GM10266 (cell line): ENCODE data around the gene FOXK1.

Experiments
- DNase-seq: peaks from one replicate; pipeline ENCODE4 v3.0.0; 2012; ENCODE audit errors: extremely low spot score
- TF ChIP-seq, protein P1 (sequence below): IDR thresholded peaks from 2 replicates; pipeline ENCODE4 v1.5.1; 2012; ENCODE audit warnings: mild to moderate bottlenecking, low read depth; ENCODE audit not compliant: control insufficient read depth, insufficient read depth; ENCODE audit errors: missing control alignments

The FOXK1 gene

GRCh38 chr7:4730276-4730675 lies 48.2 kb downstream of the FOXK1 start:
- DNase-seq, result no peak
- TF ChIP-seq, protein P1, sequence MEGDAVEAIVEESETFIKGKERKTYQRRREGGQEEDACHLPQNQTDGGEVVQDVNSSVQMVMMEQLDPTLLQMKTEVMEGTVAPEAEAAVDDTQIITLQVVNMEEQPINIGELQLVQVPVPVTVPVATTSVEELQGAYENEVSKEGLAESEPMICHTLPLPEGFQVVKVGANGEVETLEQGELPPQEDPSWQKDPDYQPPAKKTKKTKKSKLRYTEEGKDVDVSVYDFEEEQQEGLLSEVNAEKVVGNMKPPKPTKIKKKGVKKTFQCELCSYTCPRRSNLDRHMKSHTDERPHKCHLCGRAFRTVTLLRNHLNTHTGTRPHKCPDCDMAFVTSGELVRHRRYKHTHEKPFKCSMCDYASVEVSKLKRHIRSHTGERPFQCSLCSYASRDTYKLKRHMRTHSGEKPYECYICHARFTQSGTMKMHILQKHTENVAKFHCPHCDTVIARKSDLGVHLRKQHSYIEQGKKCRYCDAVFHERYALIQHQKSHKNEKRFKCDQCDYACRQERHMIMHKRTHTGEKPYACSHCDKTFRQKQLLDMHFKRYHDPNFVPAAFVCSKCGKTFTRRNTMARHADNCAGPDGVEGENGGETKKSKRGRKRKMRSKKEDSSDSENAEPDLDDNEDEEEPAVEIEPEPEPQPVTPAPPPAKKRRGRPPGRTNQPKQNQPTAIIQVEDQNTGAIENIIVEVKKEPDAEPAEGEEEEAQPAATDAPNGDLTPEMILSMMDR, result no peak

DNA sequence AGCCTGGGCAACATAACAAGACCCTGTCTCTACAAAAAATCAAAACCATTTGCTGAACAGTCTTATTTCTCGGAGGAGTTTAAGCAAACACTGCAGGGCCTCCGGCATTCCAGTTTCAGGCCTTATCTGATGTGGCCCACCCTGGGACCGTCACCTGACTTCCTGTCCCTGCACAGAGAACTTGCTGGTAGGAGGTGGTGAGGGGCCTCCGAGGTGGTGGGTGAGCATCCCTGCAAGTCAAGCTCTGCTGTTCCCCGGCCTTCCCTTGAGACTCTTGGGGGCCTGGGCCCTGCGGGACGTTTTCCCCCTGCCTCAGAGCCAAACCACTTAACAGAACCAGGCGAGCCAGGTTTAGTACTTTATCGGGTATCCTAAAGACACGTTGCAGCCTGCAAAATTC lies 48.9 kb downstream of the FOXK1 start:
- DNase-seq, result no peak
- TF ChIP-seq, protein P1, result no peak

GRCh38 chr7:4731803-4732202 lies 49.7 kb downstream of the FOXK1 start:
- DNase-seq, result no peak
- TF ChIP-seq, protein P1, result no peak

DNA sequence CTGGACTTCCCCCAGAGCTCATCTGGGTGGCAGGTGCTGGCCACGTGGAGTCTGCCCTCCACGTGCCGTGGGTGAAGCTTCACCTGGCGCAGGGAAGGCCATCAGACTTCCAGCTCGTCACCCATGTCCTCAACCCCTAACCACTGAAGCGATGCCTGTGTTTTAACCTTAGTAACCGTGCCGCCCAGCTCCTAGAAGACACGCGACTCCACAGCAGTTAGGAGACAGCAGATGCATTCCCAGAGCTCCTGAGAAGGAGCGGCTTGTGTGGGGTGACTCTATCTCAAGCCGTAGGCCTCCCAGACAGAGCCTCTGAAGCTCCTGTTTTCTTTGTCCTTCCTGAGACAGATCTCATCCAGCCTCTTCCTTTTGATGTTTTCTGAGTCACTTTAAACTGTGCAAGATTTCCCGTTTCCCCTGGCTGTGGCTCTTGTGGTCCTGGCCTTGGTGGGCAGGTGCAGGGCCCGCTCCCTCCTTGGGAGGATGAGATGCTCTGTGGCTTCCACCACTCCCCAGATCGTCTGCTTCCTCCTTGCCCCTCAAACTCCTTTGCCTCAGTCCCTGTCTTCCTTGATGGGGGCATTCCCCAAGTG lies 51.9 kb downstream of the FOXK1 start:
- DNase-seq, result no peak
- TF ChIP-seq, protein P1, result no peak

DNA sequence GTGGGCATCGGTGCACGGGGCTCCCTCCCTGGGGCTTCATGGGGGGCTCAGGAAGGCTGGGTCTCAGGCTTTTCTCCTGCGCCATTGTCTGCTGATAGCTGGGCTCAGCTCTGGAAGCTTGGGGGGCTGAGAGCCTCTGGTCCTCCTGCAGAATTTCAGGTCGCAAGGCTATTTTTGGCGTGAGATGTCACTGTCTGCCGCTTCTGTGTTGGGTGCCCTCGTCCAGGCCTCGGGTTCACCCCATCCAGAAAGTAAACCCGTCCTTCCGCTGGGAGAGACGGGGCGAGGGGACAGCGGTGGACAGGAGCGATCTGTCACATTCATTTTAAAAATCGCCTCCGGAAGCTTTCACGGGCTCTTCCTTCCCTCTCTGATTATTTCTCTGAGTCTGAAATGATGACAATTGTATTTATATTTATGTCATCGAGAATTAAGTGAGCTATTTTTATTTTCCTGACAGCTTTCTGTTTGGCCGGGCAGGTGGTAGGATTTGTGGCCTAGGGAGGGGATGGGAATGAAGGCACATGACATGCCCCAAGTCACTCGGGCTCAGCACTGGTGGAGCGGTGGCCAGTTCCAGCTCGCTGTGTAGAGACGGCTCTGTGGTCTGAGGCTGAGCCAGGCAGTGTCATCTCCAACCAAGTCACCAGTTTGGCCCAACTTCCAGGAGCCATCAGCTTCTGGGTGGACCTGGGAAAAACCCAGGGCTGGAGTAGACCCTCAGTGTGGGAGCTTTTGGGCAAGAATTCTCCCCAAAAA lies 52.7 kb downstream of the FOXK1 start:
- TF ChIP-seq, protein P1, result no peak
- DNase-seq, result no peak

DNA sequence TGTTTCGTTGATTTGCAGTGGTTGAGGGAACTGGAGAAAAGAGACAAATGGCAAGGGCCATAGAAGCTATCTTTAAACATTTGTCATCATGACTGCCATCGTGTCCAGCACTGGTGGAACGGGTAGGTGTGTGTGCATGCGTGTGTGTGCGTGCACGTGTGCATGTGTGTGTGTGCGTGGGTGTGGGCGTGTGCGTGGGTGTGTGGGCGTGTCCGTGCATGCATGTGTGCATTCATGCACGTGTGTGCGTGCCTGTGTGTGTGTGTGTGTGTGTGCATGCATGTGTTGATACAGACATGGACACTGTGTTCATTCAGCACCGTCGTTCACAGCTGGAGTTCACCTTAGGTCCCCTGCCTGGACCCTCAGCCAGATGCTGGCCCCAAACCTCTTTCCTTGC lies 55.2 kb downstream of the FOXK1 start:
- TF ChIP-seq, protein P1, result no peak
- DNase-seq, result no peak

DNA sequence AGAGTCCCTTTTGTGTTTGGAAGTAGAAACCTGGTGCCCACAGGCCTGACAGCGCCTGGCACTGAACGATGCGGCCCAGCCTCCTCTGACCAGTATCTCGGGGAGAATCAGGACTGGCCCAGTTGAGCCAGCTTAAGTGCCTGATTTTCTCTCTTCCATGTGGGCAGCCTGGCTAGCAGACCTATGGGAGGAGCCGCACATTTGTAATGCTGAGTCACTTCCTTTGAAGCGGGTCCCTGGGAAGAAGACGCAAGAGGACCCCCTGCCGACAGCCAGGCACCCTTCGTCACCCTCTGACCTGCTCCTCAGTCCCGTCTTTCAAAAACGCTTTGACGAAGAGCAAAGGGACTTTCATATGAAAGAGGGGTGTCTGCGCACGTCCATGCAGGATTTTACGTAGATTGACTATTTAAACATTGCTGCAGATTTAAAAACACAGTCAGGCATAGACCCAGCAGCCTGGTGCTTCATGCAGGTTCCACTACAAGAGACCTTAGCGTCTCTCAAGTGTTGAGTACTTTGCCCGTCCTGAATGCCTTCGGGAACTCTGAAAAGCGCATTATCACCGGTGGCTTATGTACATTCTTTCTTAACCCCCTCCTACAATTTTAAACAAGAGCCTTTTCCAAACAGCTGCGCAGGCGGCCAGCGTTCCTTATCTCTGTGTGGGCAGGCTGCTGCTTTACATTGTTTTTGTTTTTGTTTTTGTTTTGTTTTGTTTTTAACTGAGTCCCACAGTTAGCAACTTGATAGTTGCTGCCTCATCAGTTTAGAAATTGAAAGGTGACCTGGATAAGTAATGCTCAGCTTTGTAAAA lies 56.8 kb downstream of the FOXK1 start:
- no peak for DNase-seq
- TF ChIP-seq, protein P1, result no peak
